ENCODE results near the gene CD300E.

Gene CD300E

GRCh38 chr17:74601944-74602572 is 21.5 kb downstream of the CD300E start:
- DNase-seq (ENCODE audit: low read depth), result peak; percentile 60
- no peak overlapping the region for H3K4me3 ChIP-seq (ENCODE audit: low read depth, low read length)
- TF ChIP-seq, protein P1, sequence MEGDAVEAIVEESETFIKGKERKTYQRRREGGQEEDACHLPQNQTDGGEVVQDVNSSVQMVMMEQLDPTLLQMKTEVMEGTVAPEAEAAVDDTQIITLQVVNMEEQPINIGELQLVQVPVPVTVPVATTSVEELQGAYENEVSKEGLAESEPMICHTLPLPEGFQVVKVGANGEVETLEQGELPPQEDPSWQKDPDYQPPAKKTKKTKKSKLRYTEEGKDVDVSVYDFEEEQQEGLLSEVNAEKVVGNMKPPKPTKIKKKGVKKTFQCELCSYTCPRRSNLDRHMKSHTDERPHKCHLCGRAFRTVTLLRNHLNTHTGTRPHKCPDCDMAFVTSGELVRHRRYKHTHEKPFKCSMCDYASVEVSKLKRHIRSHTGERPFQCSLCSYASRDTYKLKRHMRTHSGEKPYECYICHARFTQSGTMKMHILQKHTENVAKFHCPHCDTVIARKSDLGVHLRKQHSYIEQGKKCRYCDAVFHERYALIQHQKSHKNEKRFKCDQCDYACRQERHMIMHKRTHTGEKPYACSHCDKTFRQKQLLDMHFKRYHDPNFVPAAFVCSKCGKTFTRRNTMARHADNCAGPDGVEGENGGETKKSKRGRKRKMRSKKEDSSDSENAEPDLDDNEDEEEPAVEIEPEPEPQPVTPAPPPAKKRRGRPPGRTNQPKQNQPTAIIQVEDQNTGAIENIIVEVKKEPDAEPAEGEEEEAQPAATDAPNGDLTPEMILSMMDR (IDR thresholded peaks at IDR 0.05; ENCODE audit: insufficient read depth, low read depth, low read length, missing control alignments), result peak; percentile 61

GRCh38 chr17:74599448-74599939 is 24.0 kb downstream of the CD300E start:
- DNase-seq (ENCODE audit: low read depth), result no peak
- no peak overlapping the region for H3K4me3 ChIP-seq (ENCODE audit: low read depth, low read length)
- TF ChIP-seq, protein P1 (IDR thresholded peaks at IDR 0.05; ENCODE audit: insufficient read depth, low read depth, low read length, missing control alignments), result no peak

- TF ChIP-seq, protein P1 (IDR thresholded peaks at IDR 0.05; ENCODE audit: insufficient read depth, low read depth, low read length, missing control alignments), result no peak
- no peak for DNase-seq (ENCODE audit: low read depth)
- H3K4me3 ChIP-seq (ENCODE audit: low read depth, low read length), result no peak overlapping the region
These were observed 24.5 kb downstream of the CD300E start for GRCh38 chr17:74599023-74599399.

GRCh38 chr17:74598346-74599022 is 25.1 kb downstream of the CD300E start:
- TF ChIP-seq, protein P1 (IDR thresholded peaks at IDR 0.05; ENCODE audit: insufficient read depth, low read depth, low read length, missing control alignments), result no peak
- DNase-seq (ENCODE audit: low read depth), result no peak
- no peak overlapping the region for H3K4me3 ChIP-seq (ENCODE audit: low read depth, low read length)

GRCh38 chr17:74597069-74597790 is 26.3 kb downstream of the CD300E start:
- H3K4me3 ChIP-seq (ENCODE audit: low read depth, low read length), result no peak overlapping the region
- TF ChIP-seq, protein P1 (IDR thresholded peaks at IDR 0.05; ENCODE audit: insufficient read depth, low read depth, low read length, missing control alignments), result no peak
- no peak for DNase-seq (ENCODE audit: low read depth)

DNA sequence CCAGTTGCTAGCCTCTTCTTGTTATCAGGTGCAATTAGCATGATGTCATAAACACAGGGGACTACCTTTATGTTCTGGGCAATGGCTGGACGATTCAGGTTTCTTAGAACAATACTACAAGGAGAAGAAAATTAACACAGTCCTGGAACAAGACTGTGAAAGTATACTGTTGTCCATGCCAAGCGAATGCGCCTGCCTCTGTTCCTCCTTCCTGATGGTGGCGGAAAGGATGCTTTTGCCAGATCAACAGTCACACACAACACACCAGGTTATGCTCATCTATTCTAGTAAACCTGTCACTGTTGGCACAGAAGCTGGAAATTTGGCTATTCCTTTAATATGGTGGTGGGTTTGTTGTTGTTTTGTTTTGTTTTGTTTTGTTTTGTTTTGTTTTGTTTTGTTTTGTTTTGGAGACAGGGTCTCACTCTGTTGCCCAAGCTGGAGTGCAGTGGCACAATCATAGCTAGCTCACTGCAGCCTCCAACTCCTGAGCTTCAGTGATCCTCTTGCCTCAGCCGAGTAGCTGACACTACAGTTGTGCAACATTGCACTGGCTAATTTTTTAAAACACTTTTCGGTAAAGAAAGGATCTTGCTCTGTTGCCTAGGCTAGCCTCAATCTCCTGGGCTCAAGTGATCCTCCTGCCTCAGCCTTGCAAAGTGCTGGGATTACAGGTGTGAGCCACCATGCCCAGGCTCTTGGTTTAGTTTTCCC is 28.3 kb downstream of the CD300E start:
- no peak overlapping the region for H3K4me3 ChIP-seq (ENCODE audit: low read depth, low read length)
- DNase-seq (ENCODE audit: low read depth), result no peak
- TF ChIP-seq, protein P1 (IDR thresholded peaks at IDR 0.05; ENCODE audit: insufficient read depth, low read depth, low read length, missing control alignments), result no peak
